ENCODE measurements around the gene FAM43A. TPM values are rescaled to one million over a fixed set of nuclear protein-coding genes. Genes with fewer than 3 reads are reported as not detected.

Gene FAM43A
- total and polyA plus RNA-seq, 10 of the 15 experiments (the other 5 are each of a cell fraction or from before 2014, with no cell fraction given) = 0.27 to 5.0 (median 1.1) TPM

DNA sequence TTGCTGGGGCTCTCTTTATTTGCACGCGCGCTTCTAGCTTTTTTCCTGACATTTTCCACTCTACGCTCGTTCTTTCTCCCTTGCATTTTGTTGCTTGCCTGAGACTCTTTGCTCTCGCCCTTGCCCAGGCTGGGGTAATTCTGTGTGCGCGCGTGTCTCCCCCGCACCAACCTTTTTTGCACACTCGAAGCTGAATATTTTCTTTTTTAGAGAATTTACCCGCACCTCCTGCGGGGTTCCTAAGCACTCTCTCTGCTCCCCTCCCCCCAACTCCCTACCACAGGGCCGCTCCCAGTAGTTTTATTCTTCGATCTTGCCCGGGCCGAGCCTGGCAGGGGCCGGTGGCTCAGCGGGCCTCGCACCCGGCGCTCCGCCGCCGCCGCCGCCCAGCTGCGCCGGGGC is 732 bp downstream of the FAM43A start:
- Histone ChIP-seq H3K9ac (ENCODE audit: control insufficient read depth, insufficient read depth, low read length) (peak overlapping the region; percentile 61), H3K36me3 (ENCODE audit: control insufficient read depth in 2 of 2, insufficient read depth in 2 of 2, low read length in 1 of 2) (no peaks in the 10 kb centered on the region), H3K27ac (ENCODE audit: control insufficient read depth, insufficient read depth) (no peak overlapping the region), H3K4me2 (ENCODE audit: control insufficient read depth, insufficient read depth) (peak overlapping the region; percentile 95), H3K79me2 (ENCODE audit: control insufficient read depth, insufficient read depth, low read length) (no peaks in the 10 kb centered on the region; the same call in 1 of the 2 replicates), H4K20me1 (ENCODE audit: control insufficient read depth, insufficient read depth) (no peaks in the 10 kb centered on the region), H2AFZ (ENCODE audit: control insufficient read depth, low read depth, low read length) (no peak overlapping the region), H3K9me3 (replicated peaks; ENCODE audit: control insufficient read depth, insufficient read depth, low read length) (no peaks in the 10 kb centered on the region), H3K27me3 (replicated peaks in 1 of 2; ENCODE audit: control insufficient read depth in 2 of 2, insufficient read depth in 2 of 2, low read length in 1 of 2) (peaks cover 0 to 5% of the 10 kb centered on the region in 2 experiments; a peak in 2 of 4 replicates), H3K4me3 (peak overlapping the region; percentile 73), H3K4me1 (ENCODE audit: control insufficient read depth, insufficient read depth, low read length) (peaks cover 62% of the 10 kb centered on the region)
- WGBS (ENCODE audit: insufficient coverage, insufficient replicate concordance, low lambda C conversion rate, missing lambda C conversion rate) = under 1% methylated on average over 29 of the region's 29 CpGs
- SMC1A ChIA-PET (ENCODE audit: uncharacterized antibody, unreplicated experiment) = interaction anchor here (0.6 to 1.4 kb wide), 3 partner anchors 417 to 572 kb away, joined by 3 read pairs; no protein-coding TSS in a partner anchor
- ATAC-seq = no peak
- TF ChIP-seq SIX5 (IDR thresholded peaks at IDR 0.05; ENCODE audit: low read depth, low read length, severe bottlenecking) (no peak), RB1 (IDR thresholded peaks at IDR 0.05; ENCODE audit: borderline replicate concordance) (no peak), CREM (IDR thresholded peaks at IDR 0.05; ENCODE audit: low read depth) (no peak), KLF5 (IDR thresholded peaks at IDR 0.05; ENCODE audit: partially characterized antibody) (no peak), SUPT20H (IDR thresholded peaks at IDR 0.05; ENCODE audit: borderline replicate concordance, control insufficient read depth, low read depth, low read length) (no peak), MYC (IDR thresholded peaks at IDR 0.05; ENCODE audit: insufficient read depth, insufficient read length, insufficient replicate concordance, low read length, severe bottlenecking) (no peak), TCF12 (IDR thresholded peaks at IDR 0.05; ENCODE audit: low read depth, low read length) (no peak), CEBPZ (IDR thresholded peaks at IDR 0.05; ENCODE audit: low read depth, low read length) (no peak), IRF5 (IDR thresholded peaks at IDR 0.05; ENCODE audit: borderline replicate concordance) (no peak), FOXM1 (IDR thresholded peaks at IDR 0.05; ENCODE audit: low read depth, low read length) (no peak), TAF1 (IDR thresholded peaks at IDR 0.05; ENCODE audit: borderline replicate concordance, low read depth, low read length) (no peak), SMARCA5 (IDR thresholded peaks at IDR 0.05) (no peak), WRNIP1 (IDR thresholded peaks at IDR 0.05; ENCODE audit: borderline replicate concordance, low read depth, low read length) (no peak), ZBED1 (IDR thresholded peaks at IDR 0.05; ENCODE audit: borderline replicate concordance) (no peak)
- TF ChIP-seq, protein P1, sequence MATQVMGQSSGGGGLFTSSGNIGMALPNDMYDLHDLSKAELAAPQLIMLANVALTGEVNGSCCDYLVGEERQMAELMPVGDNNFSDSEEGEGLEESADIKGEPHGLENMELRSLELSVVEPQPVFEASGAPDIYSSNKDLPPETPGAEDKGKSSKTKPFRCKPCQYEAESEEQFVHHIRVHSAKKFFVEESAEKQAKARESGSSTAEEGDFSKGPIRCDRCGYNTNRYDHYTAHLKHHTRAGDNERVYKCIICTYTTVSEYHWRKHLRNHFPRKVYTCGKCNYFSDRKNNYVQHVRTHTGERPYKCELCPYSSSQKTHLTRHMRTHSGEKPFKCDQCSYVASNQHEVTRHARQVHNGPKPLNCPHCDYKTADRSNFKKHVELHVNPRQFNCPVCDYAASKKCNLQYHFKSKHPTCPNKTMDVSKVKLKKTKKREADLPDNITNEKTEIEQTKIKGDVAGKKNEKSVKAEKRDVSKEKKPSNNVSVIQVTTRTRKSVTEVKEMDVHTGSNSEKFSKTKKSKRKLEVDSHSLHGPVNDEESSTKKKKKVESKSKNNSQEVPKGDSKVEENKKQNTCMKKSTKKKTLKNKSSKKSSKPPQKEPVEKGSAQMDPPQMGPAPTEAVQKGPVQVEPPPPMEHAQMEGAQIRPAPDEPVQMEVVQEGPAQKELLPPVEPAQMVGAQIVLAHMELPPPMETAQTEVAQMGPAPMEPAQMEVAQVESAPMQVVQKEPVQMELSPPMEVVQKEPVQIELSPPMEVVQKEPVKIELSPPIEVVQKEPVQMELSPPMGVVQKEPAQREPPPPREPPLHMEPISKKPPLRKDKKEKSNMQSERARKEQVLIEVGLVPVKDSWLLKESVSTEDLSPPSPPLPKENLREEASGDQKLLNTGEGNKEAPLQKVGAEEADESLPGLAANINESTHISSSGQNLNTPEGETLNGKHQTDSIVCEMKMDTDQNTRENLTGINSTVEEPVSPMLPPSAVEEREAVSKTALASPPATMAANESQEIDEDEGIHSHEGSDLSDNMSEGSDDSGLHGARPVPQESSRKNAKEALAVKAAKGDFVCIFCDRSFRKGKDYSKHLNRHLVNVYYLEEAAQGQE (IDR thresholded peaks at IDR 0.05; ENCODE audit: low read depth, low read length) = no peak
- RAD21 ChIA-PET (ENCODE audit: unreplicated experiment) = interaction anchor here (1.5 to 2.5 kb wide), 3 partner anchors 15 to 576 kb away, joined by 3 to 9 read pairs (median 7); partner anchors contain the start of gene LSG1
- FAIRE-seq = no peak
- intact Hi-C loops (cut with micrococcal nuclease; ENCODE audit: unreplicated experiment) (loop anchor here (5.0 kb wide), 1 partner anchor 181 kb away; no protein-coding TSS in a partner anchor), in situ Hi-C loops (cut with MboI) (loop anchor here (10.0 kb wide), 1 partner anchor 438 kb away; no protein-coding TSS in a partner anchor)
- no peak for DNase-seq (ENCODE audit: low read depth, low spot score)
- CTCF ChIA-PET = interaction anchor here (1.3 to 4.8 kb wide), 4 partner anchors 14 to 584 kb away, joined by 3 to 29 read pairs (median 12); partner anchors contain the start of genes LSG1 and XXYLT1
- POLR2A ChIA-PET = no interaction called here
- BruUV-seq (replicated peaks) = no TSS peak

Measured in GM12878 (cell line).